HEK293T (cell line): ENCODE results near the gene SNX33.

Experiments used
- ARNT ChIP-seq: fragments of 450-650 bp; IDR thresholded peaks from 2 replicates; pipeline ENCODE4 v1.6.1; 2017; ENCODE audit warnings: mild to moderate bottlenecking
- BHLHE40 ChIP-seq: fragments of 450-650 bp; IDR thresholded peaks from 2 replicates; pipeline ENCODE4 v1.6.1; 2016; ENCODE audit warnings: mild to moderate bottlenecking, moderate library complexity, borderline replicate concordance
- CTBP1 ChIP-seq: fragments of 450-650 bp; IDR thresholded peaks from 2 replicates; pipeline ENCODE4 v1.6.1; 2016; ENCODE audit warnings: borderline replicate concordance
- ELF4 ChIP-seq: fragments of 450-650 bp; IDR thresholded peaks from 2 replicates; pipeline ENCODE4 v1.6.1; 2017; ENCODE audit warnings: antibody characterized with exemption
- FOXA1 ChIP-seq: fragments of 450-650 bp; IDR thresholded peaks from 2 replicates; pipeline ENCODE4 v1.6.1; 2016; ENCODE audit warnings: mild to moderate bottlenecking
- FOXK2 ChIP-seq: fragments of 450-650 bp; IDR thresholded peaks from 2 replicates; pipeline ENCODE4 v1.6.1; 2016; ENCODE audit warnings: mild to moderate bottlenecking
- FOXM1 ChIP-seq: fragments of 450-650 bp; IDR thresholded peaks from 2 replicates; pipeline ENCODE4 v1.6.1; 2017; ENCODE audit warnings: mild to moderate bottlenecking, borderline replicate concordance
- HDGF ChIP-seq: fragments of 450-650 bp; IDR thresholded peaks from 2 replicates; pipeline ENCODE4 v1.6.1; 2017; ENCODE audit warnings: antibody characterized with exemption, borderline replicate concordance
- L3MBTL2 ChIP-seq: fragments of 450-650 bp; conservative IDR thresholded peaks from 2 replicates; pipeline ENCODE4 v1.6.1; 2016; ENCODE audit warnings: mild to moderate bottlenecking
- LEF1 ChIP-seq: fragments of 450-650 bp; IDR thresholded peaks from 2 replicates; pipeline ENCODE4 v1.6.1; 2017; ENCODE audit warnings: mild to moderate bottlenecking, borderline replicate concordance
- NFRKB ChIP-seq: fragments of 450-650 bp; IDR thresholded peaks from 2 replicates; pipeline ENCODE4 v1.6.1; 2016; ENCODE audit warnings: mild to moderate bottlenecking, moderate library complexity
- SP1 ChIP-seq: fragments of 450-650 bp; IDR thresholded peaks from 2 replicates; pipeline ENCODE4 v1.6.1; 2017
- SUZ12 ChIP-seq: fragments of 450-650 bp; IDR thresholded peaks from 2 replicates; pipeline ENCODE4 v1.6.1; 2016; ENCODE audit warnings: mild to moderate bottlenecking
- TF ChIP-seq, protein P1 (sequence below): fragments of 450-650 bp; IDR thresholded peaks from 2 replicates; pipeline ENCODE4 v1.6.1; 2016

- TF ChIP-seq ARNT, result no peak
- no peak for TF ChIP-seq L3MBTL2
- TF ChIP-seq SUZ12, result no peak
- TF ChIP-seq FOXK2, result no peak
- no peak for TF ChIP-seq BHLHE40
- TF ChIP-seq, protein P1, sequence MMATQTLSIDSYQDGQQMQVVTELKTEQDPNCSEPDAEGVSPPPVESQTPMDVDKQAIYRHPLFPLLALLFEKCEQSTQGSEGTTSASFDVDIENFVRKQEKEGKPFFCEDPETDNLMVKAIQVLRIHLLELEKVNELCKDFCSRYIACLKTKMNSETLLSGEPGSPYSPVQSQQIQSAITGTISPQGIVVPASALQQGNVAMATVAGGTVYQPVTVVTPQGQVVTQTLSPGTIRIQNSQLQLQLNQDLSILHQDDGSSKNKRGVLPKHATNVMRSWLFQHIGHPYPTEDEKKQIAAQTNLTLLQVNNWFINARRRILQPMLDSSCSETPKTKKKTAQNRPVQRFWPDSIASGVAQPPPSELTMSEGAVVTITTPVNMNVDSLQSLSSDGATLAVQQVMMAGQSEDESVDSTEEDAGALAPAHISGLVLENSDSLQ, result no peak
- no peak for TF ChIP-seq LEF1
- no peak for TF ChIP-seq ELF4
- TF ChIP-seq FOXA1, result no peak
- TF ChIP-seq NFRKB, result no peak
- TF ChIP-seq CTBP1, result no peak
- no peak for TF ChIP-seq HDGF
- no peak for TF ChIP-seq SP1
- TF ChIP-seq FOXM1, result no peak
Observed at GRCh38 chr15:75680007-75680789, 32.5 kb downstream of the SNX33 start.
